ENCODE measurements around the gene MGRN1.

Gene MGRN1

GRCh38 chr16:4698321-4699045 lies 73.9 kb downstream of the MGRN1 start:
- H3K36me3 ChIP-seq (ENCODE audit: control insufficient read depth, insufficient read depth, low read length), result peaks cover 40% of the 10 kb centered on the region
- DNase-seq (ENCODE audit: extremely low read depth, insufficient read length), result no peak

DNA sequence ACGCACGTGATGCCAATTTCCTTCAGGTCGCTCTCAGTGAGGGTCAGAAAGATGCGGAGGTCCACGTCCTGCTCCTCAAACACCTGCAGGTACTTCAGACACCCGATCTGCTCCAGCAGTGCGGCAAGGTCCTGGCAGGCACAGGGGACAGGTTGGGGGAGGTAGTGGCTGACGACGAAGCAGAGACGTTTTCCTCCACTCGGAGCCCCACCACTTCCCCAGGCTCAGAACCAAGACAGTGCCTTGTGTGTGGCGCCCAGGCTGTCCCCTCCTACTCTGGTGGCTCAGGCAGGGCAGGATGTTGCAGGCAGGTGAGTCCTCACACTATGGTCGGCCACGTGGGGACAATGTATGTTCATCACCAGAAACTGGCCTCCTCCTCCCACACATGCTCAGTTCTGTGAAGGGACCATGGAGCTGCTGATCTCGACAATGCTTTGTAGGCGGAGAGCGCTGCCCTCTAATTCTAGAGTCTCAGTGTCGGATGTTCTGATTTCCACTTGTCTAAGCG lies 74.5 kb downstream of the MGRN1 start:
- DNase-seq (ENCODE audit: extremely low read depth, insufficient read length), result no peak
- Histone ChIP-seq H3K4me3 (replicated peaks; ENCODE audit: low read depth, low read length) (no peak overlapping the region), H3K36me3 (ENCODE audit: control insufficient read depth, insufficient read depth, low read length) (peaks cover 42% of the 10 kb centered on the region), H3K27me3 (replicated peaks; ENCODE audit: control insufficient read depth, insufficient read depth, low read length) (no peaks in the 10 kb centered on the region)
- TF ChIP-seq CTCF (IDR thresholded peaks at IDR 0.05; ENCODE audit: insufficient read depth, low read length, poor library complexity, severe bottlenecking), result no peak

More at GRCh38 chr16:4698321-4699045, 73.9 kb downstream of the MGRN1 start:
- Histone ChIP-seq H3K4me3 (replicated peaks; ENCODE audit: low read depth, low read length) (no peak overlapping the region), H3K27me3 (replicated peaks; ENCODE audit: control insufficient read depth, insufficient read depth, low read length) (no peaks in the 10 kb centered on the region)
- no peak for TF ChIP-seq CTCF (IDR thresholded peaks at IDR 0.05; ENCODE audit: insufficient read depth, low read length, poor library complexity, severe bottlenecking)

DNA sequence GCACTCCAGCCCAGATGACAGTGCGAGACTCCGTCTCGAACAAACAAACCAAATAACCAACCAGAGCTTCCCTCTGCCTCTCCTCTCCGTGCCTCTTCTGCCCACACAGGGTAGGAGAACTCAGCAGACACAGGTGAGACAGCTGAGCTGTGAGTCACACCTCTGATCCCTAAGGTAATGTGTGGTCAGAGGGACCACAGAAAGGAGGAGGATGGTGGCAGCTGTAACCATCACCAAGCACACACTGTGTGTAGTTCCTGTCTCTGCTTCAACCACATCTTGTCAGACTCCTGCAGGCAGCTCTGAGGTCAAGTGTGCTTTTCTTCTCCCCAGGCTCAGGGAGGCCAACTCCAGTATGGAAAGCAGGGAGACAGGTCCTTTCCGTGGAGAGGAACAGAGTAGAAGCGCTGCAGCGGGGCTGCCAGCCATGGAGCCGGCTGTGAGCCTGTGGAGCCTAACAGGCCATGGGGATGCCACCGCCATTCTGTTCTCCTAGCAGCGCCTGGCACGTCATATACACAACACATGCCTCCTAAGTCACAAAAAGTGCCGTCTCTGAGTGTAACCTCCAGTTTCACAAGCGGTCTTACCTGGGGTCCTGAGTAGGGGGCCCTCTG lies 75.9 kb downstream of the MGRN1 start:
- H3K27me3 ChIP-seq (replicated peaks; ENCODE audit: control insufficient read depth, insufficient read depth, low read length), result no peaks in the 10 kb centered on the region
- no peak for TF ChIP-seq CTCF (IDR thresholded peaks at IDR 0.05; ENCODE audit: insufficient read depth, low read length, poor library complexity, severe bottlenecking)
- no peak for DNase-seq (ENCODE audit: extremely low read depth, insufficient read length)
- no peak overlapping the region for H3K4me3 ChIP-seq (replicated peaks; ENCODE audit: low read depth, low read length)
- H3K36me3 ChIP-seq (ENCODE audit: control insufficient read depth, insufficient read depth, low read length), result peaks cover 41% of the 10 kb centered on the region

DNA sequence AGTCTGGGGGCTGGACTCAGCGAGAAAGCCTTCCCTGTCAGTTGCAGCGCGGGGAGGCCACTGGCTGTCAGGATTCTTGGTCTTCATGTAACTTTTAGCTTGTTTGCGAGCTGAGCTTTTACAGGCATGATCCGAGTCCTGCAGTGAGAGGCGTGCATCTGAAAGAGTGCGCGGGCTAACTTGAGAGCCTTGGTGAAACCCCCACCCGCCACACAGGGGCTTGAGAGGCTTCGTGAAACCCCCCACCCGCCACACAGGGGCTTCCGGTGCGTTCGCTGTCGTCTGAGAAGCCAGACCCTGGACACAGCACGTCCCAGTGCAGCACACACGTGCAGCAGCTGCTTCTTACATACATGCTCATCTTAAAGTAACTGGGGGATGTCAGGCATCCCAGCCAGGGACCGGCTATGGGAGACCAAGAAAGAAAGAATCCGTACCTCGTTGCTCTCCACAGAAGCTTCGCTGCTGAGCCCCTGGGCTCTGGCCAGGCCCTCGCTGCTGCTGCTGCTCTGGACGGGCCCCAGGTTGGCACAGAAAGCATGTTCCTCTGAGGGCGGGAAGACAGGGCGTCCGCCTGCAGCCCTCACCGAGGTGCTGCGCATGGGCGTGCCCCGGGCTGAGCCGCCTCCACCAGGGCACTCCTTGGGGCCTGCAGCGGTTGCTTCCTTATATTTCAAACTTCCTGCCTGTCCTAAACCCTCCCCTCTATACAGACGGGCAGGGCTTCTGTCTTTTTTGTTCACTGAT lies 76.5 kb downstream of the MGRN1 start:
- Histone ChIP-seq H3K36me3 (ENCODE audit: control insufficient read depth, insufficient read depth, low read length) (peaks cover 36% of the 10 kb centered on the region), H3K4me3 (replicated peaks; ENCODE audit: low read depth, low read length) (no peak overlapping the region), H3K27me3 (replicated peaks; ENCODE audit: control insufficient read depth, insufficient read depth, low read length) (no peaks in the 10 kb centered on the region)
- TF ChIP-seq CTCF (IDR thresholded peaks at IDR 0.05; ENCODE audit: insufficient read depth, low read length, poor library complexity, severe bottlenecking), result no peak
- no peak for DNase-seq (ENCODE audit: extremely low read depth, insufficient read length)

- peaks cover 34% of the 10 kb centered on the region for H3K36me3 ChIP-seq (ENCODE audit: control insufficient read depth, insufficient read depth, low read length)
- H3K27me3 ChIP-seq (replicated peaks; ENCODE audit: control insufficient read depth, insufficient read depth, low read length), result no peaks in the 10 kb centered on the region
- DNase-seq (ENCODE audit: extremely low read depth, insufficient read length), result no peak
- TF ChIP-seq CTCF (IDR thresholded peaks at IDR 0.05; ENCODE audit: insufficient read depth, low read length, poor library complexity, severe bottlenecking), result no peak
- H3K4me3 ChIP-seq (replicated peaks; ENCODE audit: low read depth, low read length), result no peak overlapping the region
Observed at GRCh38 chr16:4701791-4702465, 77.3 kb downstream of the MGRN1 start.
